CD14-positive monocyte (primary cell): Measurements from ENCODE around the gene DCLRE1A. TPM values are rescaled to one million over a fixed set of nuclear protein-coding genes. Genes with fewer than 3 reads are reported as not detected.

ENCODE experiments used
- DNase-seq, 3 donors: peaks; one replicate each; pipeline ENCODE4 v3.0.0-alpha.2; 2011 to 2022
- H2AFZ ChIP-seq: 2 replicates; pipeline ENCODE4 v1.6.0; 2012; ENCODE audit warnings: mild to moderate bottlenecking, low read depth, low read length, inconsistent platforms; ENCODE audit not compliant: insufficient read depth, poor library complexity, severe bottlenecking
- H3K27ac ChIP-seq, 2 donors: 1 replicate in 1 of 2; 2 replicates in 1 of 2; pipeline ENCODE4 v1.5.1; 2012 to 2013; ENCODE audit warnings: low read length in 2 of 2, control low read depth in 1 of 2, inconsistent platforms in 1 of 2, low read depth in 1 of 2, mild to moderate bottlenecking in 1 of 2
- H3K27me3 ChIP-seq, 2 donors: one replicate each; pipeline versions ENCODE4 v1.6.0 to v1.6.1; 2011 to 2013; ENCODE audit warnings: low read length in 2 of 2; ENCODE audit not compliant: control insufficient read depth in 2 of 2, insufficient read depth in 2 of 2
- H3K36me3 ChIP-seq, 2 donors: replicated peaks in 1 of 2; 1 replicate in 1 of 2; 2 replicates in 1 of 2; pipeline versions ENCODE4 v1.5.1 to v1.6.1; 2012 to 2013; ENCODE audit warnings: low read length in 2 of 2, control low read depth in 1 of 2, inconsistent platforms in 1 of 2, mild to moderate bottlenecking in 1 of 2; ENCODE audit not compliant: insufficient read depth in 2 of 2, control insufficient read depth in 1 of 2
- H3K4me1 ChIP-seq, 2 donors: 1 replicate in 1 of 2; 2 replicates in 1 of 2; pipeline versions ENCODE4 v1.5.1 to v1.6.1; 2012 to 2013; ENCODE audit warnings: low read length in 2 of 2, control low read depth in 1 of 2, inconsistent platforms in 1 of 2, mild to moderate bottlenecking in 1 of 2, moderate library complexity in 1 of 2; ENCODE audit not compliant: insufficient read depth in 2 of 2, control insufficient read depth in 1 of 2
- H3K4me2 ChIP-seq: replicated peaks from 2 replicates; pipeline ENCODE3; 2012; ENCODE audit warnings: low read length, moderate library complexity, mild to moderate bottlenecking; ENCODE audit not compliant: poor library complexity, severe bottlenecking; ENCODE audit errors: extremely low read depth
- H3K4me3 ChIP-seq, 3 experiments: fragments of 200-600 bp in 1 of 3; sonication (generic) in 1 of 3; replicated peaks in 1 of 3; 1 replicate in 2 of 3; 2 replicates in 1 of 3; pipeline ENCODE4 v1.5.1; 2011 to 2013; ENCODE audit warnings: low read length in 3 of 3, mild to moderate bottlenecking in 3 of 3, control low read depth in 2 of 3, low read depth in 2 of 3, inconsistent platforms in 1 of 3, moderate library complexity in 1 of 3
- H3K79me2 ChIP-seq: 2 replicates; pipeline ENCODE4 v1.6.0; 2012; ENCODE audit warnings: mild to moderate bottlenecking, control low read depth, inconsistent platforms, low read length, moderate library complexity; ENCODE audit not compliant: insufficient read depth
- H3K9ac ChIP-seq: 2 replicates; pipeline ENCODE4 v1.6.0; 2017; ENCODE audit warnings: low read length, mild to moderate bottlenecking; ENCODE audit not compliant: insufficient read depth, poor library complexity, severe bottlenecking
- H3K9me3 ChIP-seq, 2 donors: replicated peaks in 1 of 2; 1 replicate in 1 of 2; 2 replicates in 1 of 2; pipeline versions ENCODE4 v1.5.1 to v1.6.1; 2012 to 2013; ENCODE audit warnings: low read length in 2 of 2, control low read depth in 1 of 2; ENCODE audit not compliant: control insufficient read depth in 1 of 2, insufficient read depth in 1 of 2
- H4K20me1 ChIP-seq: 2 replicates; pipeline ENCODE4 v1.6.0; 2012; ENCODE audit warnings: mild to moderate bottlenecking, low read length, control low read depth, moderate library complexity; ENCODE audit not compliant: insufficient read depth
- H3K27ac Mint-ChIP-seq, 7 donors: one replicate each; pipeline ENCODE4 v1.8.0; 2020; ENCODE audit warnings: mild to moderate bottlenecking in 7 of 7, mixed read lengths in 7 of 7, moderate library complexity in 6 of 7, inconsistent platforms in 2 of 7
- H3K27me3 Mint-ChIP-seq, 3 donors: one replicate each; pipeline ENCODE4 v1.8.0; 2021 to 2022; ENCODE audit warnings: low read depth in 3 of 3, mild to moderate bottlenecking in 3 of 3, mixed read lengths in 3 of 3, moderate library complexity in 3 of 3, inconsistent platforms in 1 of 3
- H3K36me3 Mint-ChIP-seq, 2 donors: one replicate each; pipeline ENCODE4 v1.8.0; 2020; ENCODE audit warnings: mixed read lengths in 2 of 2, inconsistent platforms in 1 of 2, mild to moderate bottlenecking in 1 of 2
- H3K4me1 Mint-ChIP-seq: one replicate; pipeline ENCODE4 v1.8.0; 2020; ENCODE audit warnings: mild to moderate bottlenecking, mixed read lengths
- H3K4me3 Mint-ChIP-seq, 2 donors: one replicate each; pipeline ENCODE4 v1.8.0; 2020; ENCODE audit warnings: mild to moderate bottlenecking in 2 of 2, mixed read lengths in 2 of 2, moderate library complexity in 1 of 2
- H3K9me3 Mint-ChIP-seq, 7 donors: one replicate each; pipeline ENCODE4 v1.8.0; 2020 to 2022; ENCODE audit warnings: mixed read lengths in 7 of 7, mild to moderate bottlenecking in 6 of 7, moderate library complexity in 6 of 7, inconsistent platforms in 2 of 7
- WGBS: methylation state at CpG from one replicate; pipeline ENCODE4 v1.1.5; 2013; ENCODE audit warnings: missing lambda C conversion rate; ENCODE audit not compliant: insufficient coverage; 5-methylcytosine and 5-hydroxymethylcytosine counted together
- intact Hi-C, 2 donors: fragments of 100-400 bp; cut with micrococcal nuclease; formaldehyde crosslinking; loops; one replicate each; pipeline versions ENCODE4 v1.15.0 to v1.15.1; 2023
- polyA plus RNA-seq, 3 donors: library from polyadenylated mRNA; depleted of rRNA in 1 of 3; unstranded in 2 of 3; stranded (reverse) in 1 of 3; fragments of 300-500 nt in 2 of 3; fragments of >200 nt in 1 of 3; fragmentation: Illumina TruSeq in 2 of 3; gene quantifications; 1 replicate in 2 of 3; 2 replicates in 1 of 3; pipeline ENCODE4 v1.2.3, GENCODE V29; 2012 to 2021
- TF ChIP-seq, protein P1 (sequence below): fragments of 200-600 bp; IDR thresholded peaks from one replicate; pipeline ENCODE4 v1.8.0; 2022; ENCODE audit warnings: antibody characterized with exemption, mild to moderate bottlenecking

Gene DCLRE1A
- polyA plus RNA-seq, 3 donors, result 1.00 to 1.3 (median 1.3) TPM

DNA sequence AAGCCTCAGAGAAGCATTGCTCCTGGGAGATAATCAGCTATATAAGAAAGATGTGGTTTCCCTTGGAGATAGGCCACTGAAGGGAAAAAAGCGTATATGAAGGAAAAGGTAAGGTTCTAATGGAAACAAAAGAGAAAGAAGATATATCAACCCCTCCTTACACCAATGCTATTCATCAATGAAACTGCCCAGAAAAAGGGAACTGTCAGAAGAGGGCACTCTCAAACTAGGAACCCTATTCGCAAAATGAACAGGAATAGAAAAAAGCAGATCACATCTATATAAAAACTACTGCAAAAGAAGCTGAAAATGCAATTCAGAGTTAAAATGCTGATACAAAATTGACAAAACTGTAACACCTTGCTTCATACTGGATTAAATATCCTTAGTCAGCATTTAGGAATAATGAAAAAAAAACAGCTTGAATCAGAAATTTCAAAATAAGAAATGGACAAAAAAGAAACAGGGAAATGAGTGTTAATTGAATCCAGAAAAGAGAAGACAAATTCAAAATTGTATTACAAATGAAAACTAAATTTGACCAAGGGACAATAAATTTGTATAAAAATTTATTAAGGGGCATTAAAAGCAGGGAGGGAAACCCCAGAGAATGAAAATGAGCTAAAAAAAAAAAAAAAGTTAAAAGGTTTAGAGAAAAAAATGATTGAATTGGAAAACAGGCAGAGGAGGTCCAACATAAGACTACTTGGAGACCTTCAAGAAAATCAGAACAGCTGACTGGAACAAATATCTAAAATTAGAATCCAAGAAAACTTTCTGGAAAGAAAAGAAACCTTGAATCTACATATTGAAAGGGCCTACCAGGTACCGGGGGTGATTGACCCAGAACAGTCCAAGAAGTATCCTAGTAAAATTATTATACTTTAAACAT lies 18.5 kb upstream of the DCLRE1A start:
- Histone ChIP-seq H3K4me3 (no peak overlapping the region), H3K4me1 (peaks cover 0 to 6% of the 10 kb centered on the region in 2 donors), H2AFZ (no peak overlapping the region), H4K20me1 (peaks cover 29% of the 10 kb centered on the region), H3K9me3 (no peaks in the 10 kb centered on the region), H3K9ac (no peak overlapping the region), H3K79me2 (peaks cover 71% of the 10 kb centered on the region), H3K27me3 (no peaks in the 10 kb centered on the region), H3K27ac (no peak overlapping the region), H3K36me3 (peaks cover 5 to 23% of the 10 kb centered on the region in 2 donors), H3K4me2 (no peak overlapping the region)
- no CpG with 5 or more reads among the region's 3 CpGs for WGBS
- peaks cover 0 to 3% (median 0%) of the 10 kb centered on the region in 7 donors for H3K9me3 Mint-ChIP-seq
- H3K36me3 Mint-ChIP-seq, result peaks cover 20 to 26% of the 10 kb centered on the region in 2 donors
- H3K27ac Mint-ChIP-seq, result no peak overlapping the region
- intact Hi-C loops, result no loop called here
- H3K4me3 Mint-ChIP-seq, result no peak overlapping the region
- peaks cover 0 to 2% (median 0%) of the 10 kb centered on the region in 3 donors for H3K27me3 Mint-ChIP-seq
- TF ChIP-seq, protein P1, sequence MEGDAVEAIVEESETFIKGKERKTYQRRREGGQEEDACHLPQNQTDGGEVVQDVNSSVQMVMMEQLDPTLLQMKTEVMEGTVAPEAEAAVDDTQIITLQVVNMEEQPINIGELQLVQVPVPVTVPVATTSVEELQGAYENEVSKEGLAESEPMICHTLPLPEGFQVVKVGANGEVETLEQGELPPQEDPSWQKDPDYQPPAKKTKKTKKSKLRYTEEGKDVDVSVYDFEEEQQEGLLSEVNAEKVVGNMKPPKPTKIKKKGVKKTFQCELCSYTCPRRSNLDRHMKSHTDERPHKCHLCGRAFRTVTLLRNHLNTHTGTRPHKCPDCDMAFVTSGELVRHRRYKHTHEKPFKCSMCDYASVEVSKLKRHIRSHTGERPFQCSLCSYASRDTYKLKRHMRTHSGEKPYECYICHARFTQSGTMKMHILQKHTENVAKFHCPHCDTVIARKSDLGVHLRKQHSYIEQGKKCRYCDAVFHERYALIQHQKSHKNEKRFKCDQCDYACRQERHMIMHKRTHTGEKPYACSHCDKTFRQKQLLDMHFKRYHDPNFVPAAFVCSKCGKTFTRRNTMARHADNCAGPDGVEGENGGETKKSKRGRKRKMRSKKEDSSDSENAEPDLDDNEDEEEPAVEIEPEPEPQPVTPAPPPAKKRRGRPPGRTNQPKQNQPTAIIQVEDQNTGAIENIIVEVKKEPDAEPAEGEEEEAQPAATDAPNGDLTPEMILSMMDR, result no peak
- DNase-seq, result no peak
- peaks cover 15% of the 10 kb centered on the region for H3K4me1 Mint-ChIP-seq

DNA sequence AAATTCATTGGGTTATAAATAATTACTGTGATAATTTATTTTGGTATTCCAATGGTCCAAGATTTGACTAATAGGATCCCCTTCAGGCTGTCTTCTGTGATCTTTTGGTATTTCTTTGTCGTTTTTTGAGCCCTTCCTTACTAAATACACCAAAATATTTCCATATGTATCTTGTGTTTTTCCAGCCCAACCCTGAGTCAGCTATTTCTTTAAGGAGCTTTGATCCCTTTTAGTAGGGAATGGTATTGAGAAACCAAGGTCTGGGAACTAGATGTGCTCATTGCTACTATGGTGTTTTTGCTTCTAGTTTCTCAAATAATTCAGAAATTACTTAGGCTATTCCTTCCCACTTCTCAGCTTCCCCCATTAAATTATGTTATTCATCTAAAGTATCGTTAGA lies 15.9 kb upstream of the DCLRE1A start:
- Mint-ChIP-seq H3K9me3 (peaks cover 0 to 3% (median 2%) of the 10 kb centered on the region in 7 donors), H3K36me3 (peaks cover 7 to 12% of the 10 kb centered on the region in 2 donors), H3K4me3 (no peak overlapping the region), H3K27me3 (peaks cover 0 to 1% (median 0%) of the 10 kb centered on the region in 3 donors), H3K4me1 (peaks cover 29% of the 10 kb centered on the region), H3K27ac (no peak overlapping the region)
- Histone ChIP-seq H3K4me3 (no peak overlapping the region), H3K27ac (no peak overlapping the region), H3K36me3 (peaks cover 0 to 9% of the 10 kb centered on the region in 2 donors), H3K4me1 (peaks cover 10 to 29% of the 10 kb centered on the region in 2 donors), H4K20me1 (peaks cover 36% of the 10 kb centered on the region), H2AFZ (no peak overlapping the region), H3K27me3 (no peaks in the 10 kb centered on the region), H3K79me2 (peaks cover 73% of the 10 kb centered on the region), H3K9me3 (no peaks in the 10 kb centered on the region), H3K9ac (no peak overlapping the region), H3K4me2 (no peak overlapping the region)
- no CpG with 5 or more reads among the region's 2 CpGs for WGBS
- TF ChIP-seq, protein P1, result no peak
- no peak for DNase-seq
- intact Hi-C loops, result loop anchor here in 1 of 2 donors (10.0 kb wide), 1 partner anchor 85 kb away; no protein-coding TSS in a partner anchor
